DMS79 (cell line): Measurements from ENCODE around the gene PPP1R16B.

Source experiments
- DNase-seq: peaks from one replicate; lab custom pipeline; 2025; lab: John Stamatoyannopoulos, UW

PPP1R16B gene

DNA sequence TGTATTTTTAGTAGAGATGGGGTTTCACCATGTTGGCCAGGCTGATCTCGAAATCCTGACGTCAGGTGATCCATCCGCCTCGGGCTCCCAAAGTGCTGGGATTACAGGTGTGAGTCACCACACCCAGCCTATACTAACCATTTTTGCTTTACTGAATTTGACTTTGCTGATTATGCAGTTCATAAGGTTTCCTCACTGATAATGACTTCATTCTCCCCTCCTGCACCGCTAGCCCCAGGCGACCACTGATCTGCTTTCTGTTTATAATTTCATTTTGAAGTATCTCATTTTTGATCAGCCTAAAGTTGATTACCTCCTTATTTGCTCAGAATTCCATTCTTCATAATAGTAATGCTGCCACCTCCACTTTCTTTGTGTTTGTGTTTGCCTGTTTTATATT lies 72.0 kb downstream of the PPP1R16B start:
- no peak for DNase-seq

GRCh38 chr20:38878866-38879265 lies 73.4 kb downstream of the PPP1R16B start:
- no peak for DNase-seq

DNA sequence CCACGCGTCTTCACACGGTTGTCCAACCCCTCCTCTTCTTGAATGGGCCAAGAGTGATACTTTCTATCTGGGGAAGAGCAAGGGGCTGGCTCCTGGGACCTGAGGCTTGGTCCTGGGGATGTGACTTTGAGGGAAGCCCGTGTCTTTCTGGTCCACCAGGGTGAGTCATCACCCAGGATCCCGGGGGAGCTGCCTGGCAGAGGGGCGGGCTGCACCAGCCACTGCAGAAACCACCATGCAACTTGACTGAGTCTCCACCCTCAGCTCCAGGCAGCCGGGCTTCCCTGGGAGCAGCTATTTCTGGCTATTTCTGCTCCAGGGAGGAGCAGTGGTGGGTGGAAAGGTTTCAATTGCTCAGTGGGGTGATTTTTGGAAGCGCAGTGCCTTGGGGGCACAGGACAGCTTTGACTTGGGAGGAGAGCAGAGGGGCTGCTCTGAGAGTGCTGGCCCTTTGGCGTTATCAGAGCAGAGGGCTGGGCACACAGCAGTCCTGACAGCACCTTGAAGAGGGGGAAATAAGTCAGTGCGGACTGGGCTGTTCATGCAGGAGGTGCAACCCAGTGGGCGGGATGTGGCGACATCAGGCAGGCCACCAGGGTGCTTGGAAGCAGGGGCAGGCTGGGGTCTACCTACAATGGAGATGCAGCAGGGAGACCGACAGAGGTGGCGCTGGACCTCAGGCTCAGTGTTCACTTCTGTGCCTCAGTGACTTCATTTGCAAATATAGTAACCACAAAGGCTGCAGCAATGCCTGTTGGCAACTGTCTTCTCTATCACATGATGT lies 75.6 kb downstream of the PPP1R16B start:
- DNase-seq, result no peak

DNA sequence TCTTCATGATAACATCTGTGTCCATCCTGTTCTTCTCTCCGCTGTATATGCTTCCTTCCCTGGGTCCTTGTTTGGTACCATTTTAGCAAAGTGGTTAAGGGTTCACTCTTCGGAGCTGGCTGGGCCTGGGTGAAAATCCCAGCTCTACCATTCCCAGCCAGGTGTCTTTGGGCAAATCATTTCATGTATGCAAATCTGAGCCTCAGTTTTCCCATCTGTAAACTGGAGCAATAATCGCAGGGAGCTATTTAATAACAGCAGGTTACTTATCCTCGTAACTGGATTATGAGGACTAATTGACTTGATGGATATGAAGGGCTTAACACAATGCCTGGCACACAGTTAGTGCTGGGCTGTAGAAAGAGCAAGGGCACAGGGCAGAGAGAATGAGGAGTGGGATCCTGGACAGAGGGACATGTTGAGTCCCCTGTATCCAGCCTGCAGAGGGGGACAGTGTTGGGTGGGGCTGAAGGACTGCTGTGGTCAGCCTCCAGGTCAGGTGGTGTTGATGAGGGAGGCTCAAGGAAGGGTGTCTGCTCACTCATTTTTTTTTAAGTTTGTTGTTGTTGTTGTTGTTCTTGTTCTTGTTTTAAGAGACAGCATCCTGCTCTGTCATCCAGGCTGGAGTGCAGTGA lies 76.4 kb downstream of the PPP1R16B start:
- no peak for DNase-seq

DNA sequence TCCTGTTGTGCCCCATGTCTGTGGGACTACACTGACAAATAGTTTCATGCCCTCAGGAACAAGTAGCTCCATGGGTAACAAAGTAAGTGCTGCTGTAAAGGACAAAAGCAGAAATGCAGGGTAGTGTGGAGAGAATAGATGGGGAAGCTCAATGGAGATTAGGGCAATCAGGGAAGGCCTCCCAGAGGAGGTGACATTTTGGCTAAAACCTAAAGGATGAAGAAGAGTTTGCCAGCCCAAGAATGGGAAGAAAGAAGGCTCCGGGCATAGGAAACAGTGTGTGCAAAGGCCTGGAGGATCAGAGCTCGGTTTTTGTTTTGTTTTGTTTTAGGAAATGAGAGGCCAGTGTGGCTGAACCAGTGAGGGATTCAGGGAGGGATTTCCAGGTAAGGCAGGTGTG lies 77.1 kb downstream of the PPP1R16B start:
- no peak for DNase-seq

GRCh38 chr20:38883081-38883980 lies 77.8 kb downstream of the PPP1R16B start:
- peak; percentile 6 for DNase-seq

DNA sequence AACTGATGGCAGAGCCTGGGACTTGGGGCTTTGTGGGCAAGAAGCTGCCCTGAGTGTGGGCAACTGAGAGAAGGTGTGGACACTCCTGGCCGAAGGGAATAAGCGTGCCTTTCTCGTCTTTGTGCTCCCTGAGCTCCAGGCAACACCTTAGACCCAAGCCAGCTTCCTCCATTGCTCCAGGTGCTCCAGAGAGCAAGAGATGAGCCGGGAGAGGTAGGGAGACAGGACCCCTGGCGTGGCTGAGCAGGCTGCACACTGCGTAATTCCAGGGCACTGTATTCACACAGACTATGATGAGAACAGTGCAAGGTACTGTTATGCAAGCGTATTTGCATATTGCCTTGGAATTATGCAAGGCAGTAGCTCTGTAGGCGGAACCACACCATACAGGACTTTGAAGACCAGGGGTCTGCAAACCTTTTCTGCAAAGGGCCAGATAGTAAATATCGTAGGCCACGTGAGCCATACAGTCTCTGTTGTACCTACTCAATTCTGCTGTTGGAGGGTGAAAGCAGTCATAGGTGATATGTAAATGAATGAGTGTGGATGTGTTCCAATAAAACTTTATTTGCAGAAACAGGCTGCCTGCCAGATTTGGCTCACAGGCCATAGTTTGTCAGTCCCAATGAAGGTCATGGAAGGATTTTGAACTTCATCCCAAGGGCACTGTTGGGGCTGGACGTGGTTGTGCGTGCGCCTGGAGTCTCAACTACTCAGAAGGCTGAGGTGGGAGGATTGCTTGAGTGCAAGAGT lies 78.7 kb downstream of the PPP1R16B start:
- DNase-seq, result no peak

GRCh38 chr20:38885357-38885756 lies 79.9 kb downstream of the PPP1R16B start:
- DNase-seq, result no peak

DNA sequence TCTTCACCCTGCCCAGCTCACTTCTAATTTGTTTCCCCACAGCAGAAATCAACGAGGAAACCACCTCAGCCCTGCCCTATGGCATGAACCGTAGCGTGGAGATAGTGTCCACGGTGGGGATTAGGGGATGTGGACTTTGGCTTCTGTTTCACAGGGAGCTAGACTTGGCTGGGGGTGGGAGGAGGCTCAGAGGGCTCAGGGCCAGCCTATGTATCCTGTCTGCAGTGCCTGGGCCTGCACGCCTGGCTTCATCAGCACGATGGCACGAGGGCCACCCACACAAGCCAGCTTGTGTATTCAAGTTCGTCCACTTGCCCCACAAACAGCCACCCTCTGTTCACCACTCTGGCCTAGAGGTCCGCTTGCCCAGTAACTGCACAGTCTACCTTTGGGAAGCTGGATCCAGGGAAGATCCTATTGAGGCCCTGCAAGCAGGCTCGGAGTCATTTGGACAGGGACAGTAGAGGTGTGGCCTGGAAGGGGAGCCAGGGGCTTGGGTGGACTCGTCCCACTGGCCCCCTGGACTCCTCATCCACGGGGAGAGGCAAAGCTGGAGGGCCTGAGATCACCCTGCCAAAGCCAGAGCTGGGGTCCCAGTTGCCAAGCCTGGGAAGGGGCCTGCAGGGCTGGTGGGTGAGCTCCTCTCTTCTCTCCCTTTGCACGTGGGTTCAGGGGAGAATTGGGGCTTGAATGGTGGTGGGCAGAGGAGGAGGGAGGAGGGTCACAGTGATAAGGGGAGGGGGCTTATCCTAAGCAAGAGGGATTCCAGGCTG lies 82.7 kb downstream of the PPP1R16B start:
- DNase-seq, result no peak

DNA sequence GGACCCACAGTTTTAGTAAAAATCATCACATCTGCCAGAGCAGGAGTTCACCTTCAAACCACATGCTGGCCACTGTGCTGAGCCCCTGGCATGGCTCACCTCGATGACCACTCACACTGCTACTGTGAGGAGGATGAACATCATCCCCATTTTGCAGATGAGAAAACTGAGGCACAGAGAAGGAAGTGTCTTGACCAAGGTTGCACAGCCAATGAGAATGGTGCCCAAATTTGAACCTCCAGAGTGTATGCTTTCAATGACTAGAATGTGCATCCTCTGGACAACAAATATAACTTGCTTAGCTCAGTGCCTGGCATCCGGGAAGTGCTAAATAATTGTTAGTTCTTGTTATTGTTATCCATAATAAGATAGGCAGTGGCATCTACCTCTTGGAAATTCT lies 83.6 kb downstream of the PPP1R16B start:
- no peak for DNase-seq

- DNase-seq, result no peak
These were observed 84.4 kb downstream of the PPP1R16B start for GRCh38 chr20:38889792-38890496.

- no peak for DNase-seq
These were observed 85.0 kb downstream of the PPP1R16B start for GRCh38 chr20:38890497-38890818.

DNA sequence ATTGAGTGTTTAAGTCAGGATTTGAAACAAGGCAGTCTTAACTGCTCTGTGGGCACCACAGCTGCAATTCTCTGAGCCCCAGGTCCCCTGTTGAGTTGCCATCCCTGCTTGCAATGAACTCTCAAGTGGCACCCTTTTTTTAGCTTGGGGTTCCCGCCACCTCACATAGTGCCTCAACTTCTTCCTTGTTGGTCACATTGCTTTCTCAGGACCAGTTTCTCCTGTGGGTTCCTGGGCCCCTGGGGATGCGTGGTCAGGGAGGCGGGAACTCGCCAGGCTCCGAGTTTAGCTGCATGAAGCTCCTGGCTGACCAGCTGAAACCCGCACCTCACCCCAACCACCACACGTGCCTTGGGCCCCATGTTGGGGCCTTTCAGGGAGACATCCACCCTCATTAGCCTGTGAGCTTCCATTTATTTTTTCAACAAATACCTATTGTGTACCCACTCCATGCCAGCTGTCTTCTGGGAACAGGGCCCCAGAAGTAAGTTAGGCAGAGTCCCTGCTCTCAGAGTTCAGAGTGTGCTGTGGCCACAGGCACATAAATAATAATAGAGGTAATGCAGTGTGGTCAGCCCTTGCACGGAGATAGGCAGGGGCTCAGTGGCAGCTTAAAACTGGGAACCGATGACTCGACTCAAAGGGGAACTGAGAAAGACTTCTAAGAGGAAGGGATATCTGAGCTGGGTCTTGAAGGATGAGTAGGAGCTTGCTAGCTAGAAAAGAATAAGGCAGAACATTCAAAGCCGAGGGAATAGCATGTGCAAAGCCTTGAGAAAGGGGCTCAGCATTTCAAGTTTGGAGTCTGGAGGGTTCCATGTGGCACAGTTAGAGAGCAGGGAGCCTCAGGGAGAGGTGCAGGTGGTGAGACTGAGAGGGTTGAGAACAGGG lies 86.8 kb downstream of the PPP1R16B start:
- DNase-seq, result no peak

DNA sequence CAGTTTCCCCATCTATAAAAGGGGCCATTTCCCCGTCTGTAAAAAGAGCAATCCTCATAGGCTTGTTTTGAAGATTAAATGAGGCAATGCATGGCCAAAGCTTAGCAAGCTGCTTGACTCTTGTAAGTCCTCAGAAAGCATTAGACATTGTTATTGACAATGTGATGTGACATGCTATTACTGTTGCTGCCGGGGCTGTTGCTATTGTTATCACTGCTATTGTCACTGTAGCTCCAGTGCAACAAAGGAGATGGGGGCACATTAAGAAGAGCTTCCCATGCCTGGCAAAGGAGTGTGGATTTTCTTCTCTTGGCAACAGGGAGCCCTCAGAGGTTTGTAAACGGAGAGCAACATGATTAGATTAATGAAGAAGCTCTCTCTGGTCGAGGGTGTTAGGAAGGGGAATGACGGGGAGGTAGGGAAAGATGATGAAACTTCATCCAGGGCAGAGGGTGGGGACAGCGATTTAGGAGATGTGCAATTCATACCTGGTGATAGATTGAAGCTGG lies 87.6 kb downstream of the PPP1R16B start:
- DNase-seq, result no peak

GRCh38 chr20:38893565-38894090 lies 88.1 kb downstream of the PPP1R16B start:
- peak; percentile 5 for DNase-seq

DNA sequence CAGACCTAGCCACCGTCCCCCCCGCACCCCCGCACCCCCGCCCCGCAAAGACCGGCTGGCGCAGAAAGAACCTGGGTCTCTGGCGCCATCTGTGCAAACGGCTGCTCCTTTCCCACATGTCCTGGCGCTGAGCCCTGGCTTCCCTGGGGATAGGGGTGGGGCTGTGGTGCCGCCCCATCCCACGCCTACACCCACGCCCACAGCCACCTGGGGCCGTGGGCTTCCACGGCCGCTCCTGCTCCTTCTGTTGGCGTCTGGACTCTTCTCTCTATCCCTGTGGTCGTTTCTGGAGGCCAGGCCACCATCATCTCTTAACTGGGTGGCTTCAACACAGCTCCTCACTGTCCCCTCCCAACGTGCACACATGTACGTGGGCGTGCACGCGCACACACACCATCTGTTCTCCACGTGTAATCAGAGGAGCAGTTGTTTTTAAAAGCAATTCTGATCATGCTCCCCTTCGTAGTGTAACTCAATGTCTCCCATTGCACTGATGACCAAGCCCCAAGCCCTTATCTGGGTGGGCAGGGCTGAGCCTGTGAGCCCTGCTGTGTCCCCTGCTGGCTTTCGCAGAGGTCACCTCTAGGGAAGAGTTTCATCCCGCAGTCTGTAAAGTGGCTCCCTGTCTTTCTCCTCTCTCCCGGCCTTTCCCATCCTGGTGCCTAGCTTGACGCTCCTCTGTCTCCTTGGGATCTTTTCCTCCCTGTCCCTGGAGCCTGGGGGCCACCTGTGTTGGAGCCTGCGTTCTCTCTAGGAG lies 88.8 kb downstream of the PPP1R16B start:
- no peak for DNase-seq

DNA sequence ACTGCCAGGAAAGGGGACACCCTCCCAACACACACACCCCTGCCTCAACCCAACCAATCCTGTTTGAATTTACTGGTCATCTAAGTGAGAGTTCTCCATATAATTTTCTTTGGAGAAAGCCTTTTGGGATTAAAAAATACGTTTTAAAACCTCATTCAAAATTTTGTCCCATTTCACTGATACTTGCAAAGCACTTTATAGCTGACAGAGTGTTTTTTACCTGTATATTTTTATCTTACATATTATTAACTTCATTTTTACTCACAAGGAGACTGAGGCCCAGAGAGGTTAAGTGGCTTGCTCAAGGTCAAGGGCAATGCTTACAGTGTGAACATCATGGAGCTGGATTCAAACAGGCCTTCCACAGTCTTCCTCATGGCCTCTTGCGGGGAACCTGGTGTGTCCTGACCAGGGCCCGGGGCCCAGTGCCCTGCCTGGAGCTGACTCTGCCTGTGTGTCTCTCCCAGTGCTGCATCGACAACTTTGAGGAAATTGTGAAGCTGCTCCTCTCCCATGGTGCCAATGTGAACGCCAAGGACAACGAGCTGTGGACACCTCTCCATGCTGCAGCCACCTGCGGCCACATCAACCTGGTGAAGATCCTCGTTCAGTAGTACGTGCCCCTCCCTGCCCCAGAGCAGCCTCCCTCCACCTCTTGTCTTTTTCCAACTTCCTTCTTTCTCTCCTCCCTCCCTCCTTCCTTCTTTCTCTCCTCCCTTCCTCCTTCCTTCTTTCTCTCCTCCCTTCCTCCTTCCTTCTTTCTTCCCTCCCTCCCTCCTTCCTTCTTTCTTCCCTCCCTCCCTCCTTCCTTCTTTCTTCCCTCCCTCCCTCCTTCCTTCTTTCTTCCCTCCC lies 89.8 kb downstream of the PPP1R16B start:
- DNase-seq, result no peak
